Activated CD4-positive, alpha-beta T cell treated with anti-CD3 and anti-CD28 coated beads for 24 hours (primary cell): ENCODE measurements around the gene PCDH10.

Experiments used
- DNase-seq, 2 donors: peaks; one replicate each; pipeline ENCODE4 v3.0.0-alpha.2; 2020; ENCODE audit warnings: low read depth in 2 of 2

PCDH10 gene

GRCh38 chr4:133148690-133149363, at the start of gene PCDH10:
Gene PCDH10 (plus strand): TSS chr4:133149294. CDS start chr4:133150141, 847 bp downstream.
- peak in 1 of 2 donors; percentile 3 for DNase-seq

GRCh38 chr4:133102043-133102442, 47.1 kb upstream of the PCDH10 start:
- no peak for DNase-seq

GRCh38 chr4:133102612-133103409, 46.3 kb upstream of the PCDH10 start:
- no peak for DNase-seq

GRCh38 chr4:133112641-133113040, 36.5 kb upstream of the PCDH10 start:
- no peak for DNase-seq

- DNase-seq: no peak
These were observed 24.3 kb upstream of the PCDH10 start for GRCh38 chr4:133124746-133125145.

- no peak for DNase-seq
These were observed 21.6 kb upstream of the PCDH10 start for GRCh38 chr4:133127500-133127899.

GRCh38 chr4:133129237-133129636, 19.9 kb upstream of the PCDH10 start:
- DNase-seq: no peak

GRCh38 chr4:133130171-133130570, 18.9 kb upstream of the PCDH10 start:
- no peak for DNase-seq

GRCh38 chr4:133131829-133132460, 17.1 kb upstream of the PCDH10 start:
- DNase-seq: no peak

- no peak for DNase-seq
These were observed 12.3 kb upstream of the PCDH10 start for GRCh38 chr4:133136833-133137232.

GRCh38 chr4:133137571-133137970, 11.5 kb upstream of the PCDH10 start:
- no peak for DNase-seq

- DNase-seq: no peak
These were observed 5.2 kb upstream of the PCDH10 start for GRCh38 chr4:133143775-133144430.

- DNase-seq: no peak
These were observed 3.9 kb upstream of the PCDH10 start for GRCh38 chr4:133145241-133145640.

- DNase-seq: no peak
These were observed 3.1 kb upstream of the PCDH10 start for GRCh38 chr4:133145758-133146573.

GRCh38 chr4:133146574-133147241, 2.4 kb upstream of the PCDH10 start:
- DNase-seq: no peak

- no peak for DNase-seq
These were observed 1.7 kb upstream of the PCDH10 start for GRCh38 chr4:133147286-133147821.

- no peak for DNase-seq
These were observed 989 bp upstream of the PCDH10 start for GRCh38 chr4:133147921-133148689.

GRCh38 chr4:133149364-133149695, 236 bp downstream of the PCDH10 start:
- DNase-seq: no peak

GRCh38 chr4:133149932-133150471, 908 bp downstream of the PCDH10 start:
- DNase-seq: no peak
